Stimulated activated CD8-positive, alpha-beta memory T cell treated with anti-CD3 and anti-CD28 coated beads, Interleukin-4, amount 100 ng/mL, for 24 hours (primary cell): ENCODE measurements around the gene SMIM31.

Source experiments
- DNase-seq: peaks from one replicate; pipeline ENCODE4 v3.0.0-alpha.2; 2020; ENCODE audit warnings: low read depth

The SMIM31 gene

DNA sequence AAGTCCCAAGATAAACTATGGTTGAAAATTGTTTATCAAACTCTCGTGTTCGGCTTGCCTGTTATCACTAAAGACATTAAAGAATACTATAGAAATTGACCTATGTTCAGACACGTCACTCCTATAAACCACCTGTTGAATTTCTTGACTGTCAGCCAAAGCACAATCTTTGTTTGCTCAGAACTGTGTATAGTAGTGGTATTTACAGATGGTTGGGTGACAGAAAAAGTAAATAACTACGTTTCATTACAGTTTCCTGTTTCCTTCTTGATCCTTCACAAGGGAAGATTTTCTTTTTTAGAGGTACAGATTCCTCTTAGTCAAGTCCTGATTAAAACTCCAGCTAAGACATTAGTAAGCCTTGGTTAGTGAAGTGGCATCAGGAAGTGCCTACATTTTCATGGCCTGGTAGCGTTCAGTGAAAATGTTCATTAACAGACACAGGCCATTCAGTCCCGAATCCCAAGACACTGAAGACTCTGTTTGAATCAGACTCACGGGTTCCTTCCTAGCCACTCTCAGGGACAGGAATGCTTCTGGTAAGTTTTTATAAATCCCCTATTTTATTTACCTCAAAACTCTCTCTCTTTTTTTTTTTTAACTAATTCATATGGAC lies at the start of gene SMIM31:
SMIM31 (plus strand) TSS at position 259 of the 616 bp plus-strand sequence. CDS start 16,313 bp downstream, outside the sequence.
- no peak for DNase-seq

DNA sequence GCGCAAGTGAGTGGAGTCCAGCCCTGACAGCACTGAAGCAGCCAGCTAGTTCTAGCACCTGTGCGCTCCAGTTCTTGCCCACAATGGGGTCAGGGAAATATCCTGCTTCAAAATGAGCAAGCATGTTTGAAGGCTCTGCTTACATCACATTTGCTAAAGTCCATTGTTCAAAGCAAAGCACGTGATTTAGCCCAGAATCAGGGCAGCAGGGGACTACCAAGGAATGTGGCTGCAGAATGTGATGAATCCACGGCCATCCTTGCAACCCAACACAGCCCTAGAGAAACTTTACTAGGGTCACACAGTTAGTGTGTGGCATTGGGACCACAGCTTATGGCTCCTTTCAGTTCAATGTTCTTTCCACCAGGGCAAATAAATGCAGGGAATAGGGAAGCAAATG lies 47.3 kb upstream of the SMIM31 start:
- no peak for DNase-seq

DNA sequence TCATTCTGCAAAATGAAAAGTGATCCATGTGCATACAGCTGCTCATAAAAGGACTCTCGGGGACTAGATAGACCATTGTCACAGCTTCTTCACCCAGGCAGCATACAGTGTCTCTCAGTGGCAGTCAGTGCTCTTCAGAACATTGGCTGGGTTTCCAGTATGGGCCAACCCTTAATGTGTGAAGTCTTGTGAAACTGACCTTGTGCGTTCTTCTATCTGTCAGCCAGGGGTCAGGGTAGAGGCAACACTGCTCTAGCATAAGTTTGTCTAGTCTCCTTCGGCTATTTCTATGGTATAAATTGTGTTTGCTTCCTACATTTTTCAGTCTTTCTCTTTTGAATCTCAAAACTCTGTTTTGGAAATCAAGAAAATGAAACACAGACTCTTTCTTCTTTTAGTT lies 37.0 kb upstream of the SMIM31 start:
- no peak for DNase-seq

DNA sequence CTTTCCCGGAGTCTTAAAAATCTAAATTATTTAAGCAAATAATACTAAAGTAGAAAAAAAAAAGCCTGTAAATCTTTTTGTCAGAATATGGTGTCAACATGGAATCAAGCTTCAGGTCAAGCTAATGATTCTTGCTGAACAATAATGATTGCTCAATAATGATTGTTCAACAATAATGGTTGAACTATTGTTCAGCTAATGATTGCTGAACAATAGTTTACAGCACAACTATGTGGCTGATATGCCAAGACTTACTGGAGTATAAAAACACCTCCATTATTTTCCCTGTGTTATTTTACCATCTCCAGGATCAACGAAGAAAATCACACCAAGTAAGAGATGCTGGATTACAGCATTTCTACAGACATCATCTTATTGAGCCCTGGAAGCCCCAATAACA lies 35.1 kb upstream of the SMIM31 start:
- no peak for DNase-seq

DNA sequence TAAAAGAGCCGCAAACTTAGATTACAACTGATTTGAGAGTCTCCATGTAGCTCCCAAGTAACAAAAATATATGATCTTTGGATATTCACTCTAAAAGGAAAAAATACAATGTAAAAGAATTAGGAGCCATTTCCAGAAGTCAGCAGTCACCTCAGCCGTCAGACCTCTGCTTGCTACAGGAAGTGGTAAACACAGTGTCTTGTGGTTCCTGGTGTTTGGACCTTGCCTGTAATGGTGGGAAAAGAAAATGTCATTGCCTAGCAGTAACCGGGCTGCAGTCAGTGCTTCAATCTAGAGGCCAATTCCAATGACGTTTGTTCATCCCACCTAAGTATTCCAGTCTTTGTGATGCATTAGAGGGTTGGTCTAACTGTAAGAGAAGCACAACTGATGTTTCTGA lies 28.9 kb upstream of the SMIM31 start:
- no peak for DNase-seq

DNA sequence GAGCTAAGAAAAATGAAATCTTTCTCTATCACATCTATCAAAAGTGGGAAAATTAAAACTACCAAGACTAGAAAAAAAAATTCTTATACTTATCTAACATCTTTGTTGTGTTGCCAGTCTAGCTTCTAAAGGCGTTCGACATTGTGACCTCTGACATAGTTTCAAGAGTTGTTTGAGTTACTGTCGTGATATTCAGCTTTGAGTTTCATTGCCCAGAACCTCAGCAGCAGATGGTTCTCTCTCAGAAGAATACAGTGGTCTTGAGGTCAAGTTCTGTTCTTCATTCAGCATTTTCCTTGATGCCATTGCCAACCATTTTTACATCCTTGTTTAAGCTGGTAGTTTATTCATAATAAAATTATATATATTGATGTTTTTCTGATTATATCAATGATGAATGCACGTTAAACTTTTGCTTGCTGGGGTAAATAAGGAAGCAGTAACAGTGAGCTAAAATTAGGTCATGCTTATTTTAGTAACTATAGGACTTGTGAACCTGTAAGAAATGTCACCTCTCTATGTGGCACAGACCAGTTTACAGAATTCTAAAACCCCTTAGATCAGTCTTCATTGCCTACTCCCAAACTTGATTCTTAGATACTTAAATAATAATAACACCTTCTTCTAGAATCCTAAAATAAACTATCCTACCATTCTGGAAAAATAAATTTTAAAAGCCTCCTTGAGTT lies 23.1 kb upstream of the SMIM31 start:
- no peak for DNase-seq

DNA sequence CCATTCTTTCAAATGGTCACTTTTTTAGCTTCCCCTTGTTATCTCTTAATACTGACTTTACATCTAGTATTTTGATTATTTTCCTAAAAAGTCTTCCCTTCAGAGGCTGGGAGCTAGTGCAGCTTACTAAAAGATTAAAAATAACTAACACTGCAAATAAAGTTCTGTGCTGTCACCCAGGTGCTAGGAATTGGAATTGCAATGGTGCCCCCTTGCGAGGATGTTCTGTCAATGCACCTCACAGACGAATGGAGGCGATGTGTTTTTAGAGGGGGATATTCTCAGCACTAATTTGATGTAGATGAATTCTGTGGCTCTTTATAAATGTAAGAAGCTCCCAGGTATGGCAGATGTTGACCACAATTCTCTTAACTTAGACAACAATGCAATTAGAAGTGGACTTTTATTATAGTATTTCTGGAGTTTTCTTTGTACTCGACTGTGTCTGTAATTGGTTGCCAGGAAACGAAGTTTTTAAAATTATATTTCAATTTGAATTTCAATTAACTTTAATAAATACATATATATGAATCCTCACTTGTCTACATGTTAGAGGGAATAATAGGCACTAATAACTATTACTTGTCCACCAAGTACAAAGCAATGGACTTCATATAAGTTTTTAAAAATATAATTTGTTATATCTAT lies 22.0 kb upstream of the SMIM31 start:
- DNase-seq: peak; percentile 11

DNA sequence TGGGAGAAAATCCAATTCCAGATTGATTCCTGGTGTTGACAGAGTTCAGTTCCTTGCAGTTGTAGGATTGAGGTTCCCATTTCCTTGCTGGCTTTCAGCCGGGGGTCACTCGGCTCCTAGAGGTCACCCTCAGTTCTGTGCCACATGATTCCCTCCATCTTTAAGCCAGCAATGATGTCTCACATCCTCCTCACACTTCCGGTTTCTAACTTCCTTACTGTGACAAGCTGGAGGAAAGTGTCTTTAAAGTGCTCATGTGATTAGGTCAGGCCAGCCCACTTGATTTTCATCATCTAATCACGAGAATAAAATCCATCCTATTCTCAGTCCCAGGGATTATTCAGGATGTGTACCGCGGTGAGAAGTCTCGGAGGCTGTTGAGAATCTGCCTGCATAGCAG lies 19.4 kb upstream of the SMIM31 start:
- no peak for DNase-seq

DNA sequence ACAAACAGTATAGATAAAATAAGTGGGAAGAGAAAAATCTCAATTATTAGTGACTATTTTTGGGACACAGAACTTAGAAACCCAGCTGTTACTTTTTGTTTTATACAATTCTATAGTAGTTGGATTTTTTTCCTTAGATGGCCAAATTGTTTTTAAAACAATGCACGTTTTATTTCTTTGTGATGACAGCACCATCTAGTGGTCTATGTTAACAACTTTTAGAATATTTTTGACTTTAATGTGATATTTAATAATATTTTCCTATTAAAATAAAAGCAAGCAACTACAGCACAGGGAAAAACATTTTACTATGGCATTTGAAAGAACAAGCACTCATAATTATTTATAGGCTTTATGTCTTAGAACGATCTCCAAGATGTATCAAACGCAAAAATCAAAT lies 5.6 kb upstream of the SMIM31 start:
- DNase-seq: no peak

DNA sequence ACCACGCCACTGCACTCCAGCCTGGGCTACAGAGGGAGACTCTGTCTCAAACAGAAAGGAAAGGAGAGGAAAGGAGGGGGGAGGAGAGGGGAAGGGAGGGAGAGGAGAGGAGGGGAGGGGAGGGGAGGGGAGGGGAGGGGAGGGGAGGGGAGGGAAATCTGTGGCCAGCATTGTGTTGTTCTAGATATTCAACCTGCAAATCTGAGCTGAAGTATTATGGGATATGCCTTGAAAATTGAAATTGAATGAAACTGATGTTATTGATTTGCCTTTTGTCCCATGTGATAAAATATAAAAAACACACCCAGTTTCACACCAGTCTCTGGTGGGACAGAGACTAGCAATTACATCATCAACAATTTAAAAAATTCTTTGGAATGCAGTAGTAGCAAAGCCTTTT lies 1.5 kb downstream of the SMIM31 start:
- DNase-seq: no peak

DNA sequence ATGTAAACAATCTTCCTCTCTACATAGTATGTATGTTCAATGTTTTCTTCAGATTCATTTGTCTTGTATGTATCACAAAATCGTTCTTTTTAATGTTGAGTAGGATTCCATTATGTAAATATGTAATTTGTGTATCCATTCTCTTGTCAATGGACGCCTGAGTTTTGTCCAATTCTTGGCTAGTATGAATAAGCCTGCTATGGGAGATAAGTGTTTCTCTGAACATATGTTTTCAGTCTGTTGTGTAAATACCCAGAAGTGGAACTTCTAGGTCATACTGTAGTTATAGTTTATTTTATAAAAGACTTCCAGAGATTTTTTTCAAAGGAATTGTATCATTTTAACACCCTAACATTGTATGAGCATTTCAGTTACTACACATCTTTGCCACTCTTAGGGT lies 2.8 kb downstream of the SMIM31 start:
- DNase-seq: no peak

DNA sequence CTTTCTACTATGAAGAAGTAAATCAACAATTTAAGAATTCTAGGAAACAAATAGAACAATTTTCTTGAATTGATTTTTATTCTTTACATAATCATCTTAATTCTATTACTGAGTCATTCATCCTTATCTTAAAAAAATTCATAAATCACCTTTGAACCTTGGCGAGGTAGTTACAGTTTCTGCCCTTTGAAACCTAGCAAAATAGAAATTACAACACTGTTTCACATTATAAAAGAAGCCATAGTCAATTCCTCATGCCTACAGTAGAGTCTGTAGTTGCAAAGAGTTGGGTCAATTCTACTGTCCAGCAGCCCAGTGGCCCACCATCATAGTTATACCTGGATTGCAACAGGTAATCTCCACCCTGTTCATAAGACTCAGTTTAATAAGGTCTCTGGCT lies 7.3 kb downstream of the SMIM31 start:
- no peak for DNase-seq

DNA sequence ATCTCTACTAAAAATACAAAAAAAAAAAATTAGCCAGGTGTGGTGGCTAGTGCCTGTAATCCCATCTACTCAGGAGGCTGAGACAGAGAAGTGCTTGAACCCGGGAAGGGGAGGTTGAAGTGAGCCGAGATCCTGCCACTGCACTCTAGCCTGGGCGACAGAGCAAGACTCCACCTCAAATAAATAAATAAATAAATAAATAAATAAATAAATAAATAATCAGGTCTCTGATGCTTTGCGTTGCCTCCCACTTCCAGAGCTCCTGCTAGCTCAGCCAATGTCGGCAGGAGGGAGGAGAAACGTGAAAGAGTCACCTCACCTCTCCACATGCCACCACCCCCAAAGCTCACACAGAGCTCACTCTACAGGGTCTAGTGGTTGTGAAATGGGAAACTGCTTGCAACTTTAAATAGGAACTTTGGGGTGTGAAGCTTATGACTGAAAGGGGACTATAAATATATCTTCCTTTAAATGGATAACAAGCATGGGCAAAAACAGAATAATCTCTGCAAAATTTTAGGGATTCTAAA lies 7.9 kb downstream of the SMIM31 start:
- no peak for DNase-seq

DNA sequence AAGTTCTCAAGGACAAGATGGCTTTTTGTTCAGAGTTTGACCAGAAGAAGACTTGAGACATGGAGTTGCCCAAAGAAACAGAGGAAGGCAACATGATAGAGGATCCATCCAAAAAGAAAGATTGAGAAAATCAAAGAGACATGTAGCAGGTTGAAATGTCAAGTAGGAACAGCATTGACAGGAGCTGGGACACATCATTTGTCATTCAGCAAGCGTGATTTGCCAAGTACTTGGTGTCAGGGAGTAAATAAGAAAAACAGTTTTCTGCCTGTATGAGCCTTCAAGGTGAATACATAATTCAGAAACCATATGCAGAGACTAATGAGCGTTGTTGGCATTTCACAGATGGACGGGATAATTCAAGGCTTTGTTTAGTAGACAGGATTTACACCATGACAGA lies 11.2 kb downstream of the SMIM31 start:
- no peak for DNase-seq

DNA sequence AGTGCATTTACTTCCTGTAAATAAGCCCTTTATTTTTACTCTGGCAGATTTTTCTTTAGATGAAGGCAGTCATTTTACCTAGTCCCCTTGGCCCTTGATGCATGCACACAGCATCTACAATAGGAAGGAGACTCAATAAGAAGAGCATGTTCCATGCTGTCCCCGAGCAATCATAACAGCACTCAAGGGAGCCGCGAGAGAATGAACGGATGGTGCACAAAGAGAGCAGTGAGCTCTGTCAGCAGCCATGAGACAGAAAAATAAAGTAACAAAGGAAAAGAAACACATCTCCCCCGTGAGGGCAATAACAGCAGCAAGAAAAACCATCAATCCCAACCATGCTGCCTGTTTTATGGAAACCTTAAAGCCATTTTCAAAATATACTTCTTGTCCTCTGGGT lies 11.9 kb downstream of the SMIM31 start:
- no peak for DNase-seq

DNA sequence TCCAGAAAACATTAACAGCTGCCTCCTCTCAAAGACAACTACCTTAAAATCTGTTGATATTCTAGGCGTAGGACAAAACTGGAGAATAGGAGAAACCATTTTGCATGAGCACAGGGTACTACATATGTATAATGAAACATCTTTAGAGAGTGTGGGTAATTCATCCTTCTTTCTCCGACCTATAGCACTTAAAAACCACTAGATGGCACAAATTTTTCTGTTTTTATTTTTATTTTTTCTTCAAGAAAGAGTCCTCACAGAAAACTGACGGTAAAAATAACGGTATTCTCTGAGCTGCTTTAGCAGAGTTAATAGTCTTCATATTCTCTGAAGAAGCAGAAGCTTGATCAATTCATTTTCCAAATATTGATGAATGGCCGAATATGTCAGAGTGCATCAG lies 14.6 kb downstream of the SMIM31 start:
- no peak for DNase-seq

DNA sequence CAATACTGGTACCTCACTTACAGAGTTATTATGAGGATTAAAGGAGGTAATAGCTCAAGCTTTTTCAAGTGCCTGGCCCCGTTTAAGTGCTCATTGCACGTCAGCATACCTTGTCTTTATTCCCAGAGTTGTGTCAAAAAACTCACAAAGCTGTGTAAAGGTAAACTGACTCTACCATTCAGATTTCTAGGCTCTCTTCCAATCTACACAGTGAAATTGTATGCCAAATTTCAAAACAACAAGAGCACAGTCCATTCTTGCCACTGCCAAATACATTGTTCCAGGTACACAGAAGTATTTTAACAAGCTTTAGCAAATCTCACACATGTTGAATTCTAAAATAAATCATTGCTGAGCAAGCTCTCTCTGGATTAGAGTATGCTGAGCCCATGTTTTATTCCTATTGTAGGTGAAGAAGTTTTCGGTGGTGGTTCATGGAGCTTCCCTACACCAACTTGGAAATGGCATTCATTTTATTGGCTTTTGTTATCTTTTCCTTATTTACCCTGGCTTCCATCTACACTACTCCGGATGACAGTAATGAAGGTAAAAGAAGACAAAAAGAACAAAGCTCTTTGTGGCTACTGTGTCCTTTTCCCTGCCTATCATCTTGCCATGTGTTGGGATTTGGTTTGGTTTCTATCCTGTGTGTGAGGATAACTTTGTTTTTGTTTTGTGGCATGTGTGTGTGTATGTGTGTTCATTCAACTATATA lies 16.2 kb downstream of the SMIM31 start:
- DNase-seq: no peak

DNA sequence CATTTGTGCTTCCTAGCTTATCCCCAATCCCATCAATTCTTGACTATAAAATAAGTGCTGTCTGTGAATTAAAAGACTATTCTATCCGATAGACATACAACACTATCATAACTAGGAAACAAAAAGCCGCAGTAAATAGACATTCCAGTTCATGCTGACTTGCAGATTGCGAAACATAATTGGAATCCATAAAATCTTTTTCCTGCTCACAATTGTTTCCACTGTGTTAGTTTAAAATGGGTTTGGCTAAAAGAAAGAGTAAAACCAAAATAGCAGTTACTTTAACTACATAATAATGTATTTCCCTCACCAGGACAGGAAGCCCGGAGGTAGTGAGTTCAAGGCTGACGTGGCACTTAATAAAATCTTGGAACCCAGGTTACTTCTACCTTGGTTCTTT lies 17.2 kb downstream of the SMIM31 start:
- DNase-seq: no peak

DNA sequence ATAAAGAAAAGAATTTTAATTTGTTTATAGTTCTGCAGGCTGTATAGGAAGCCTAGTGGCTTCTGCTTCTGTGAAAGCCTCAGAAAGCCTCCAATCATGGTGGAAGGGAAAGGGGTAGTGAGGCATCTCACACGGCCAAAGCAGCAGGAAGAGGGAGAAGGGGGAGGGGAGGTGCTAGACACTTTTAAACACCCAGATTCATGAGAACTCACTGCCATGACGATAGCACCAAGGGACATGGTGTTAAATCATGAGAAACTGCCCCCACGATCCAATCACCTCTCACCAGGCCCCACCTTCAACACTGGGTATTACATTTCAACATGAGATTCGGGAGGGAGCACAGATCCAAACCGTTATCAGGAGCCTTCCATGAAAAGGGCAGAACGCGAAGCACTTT lies 18.1 kb downstream of the SMIM31 start:
- DNase-seq: no peak

DNA sequence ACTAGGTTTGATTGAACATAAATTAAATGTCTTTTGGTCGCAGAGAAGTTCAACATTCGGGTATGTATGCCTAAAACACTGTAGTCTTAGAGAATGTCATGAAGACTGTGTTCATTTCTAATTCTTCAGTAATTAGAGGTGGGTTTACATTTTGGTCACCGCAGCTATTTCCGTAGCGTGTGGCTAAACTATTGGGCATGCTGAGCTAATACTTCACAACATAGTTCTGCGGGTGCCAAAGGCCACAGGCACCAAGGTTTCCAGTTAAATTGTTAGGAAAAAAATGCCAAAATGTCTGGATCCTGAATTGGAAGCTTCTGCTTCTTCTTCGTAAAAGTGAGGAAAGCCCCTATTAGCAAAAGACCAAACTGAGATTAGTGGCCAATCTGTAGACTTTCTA lies 25.1 kb downstream of the SMIM31 start:
- no peak for DNase-seq

DNA sequence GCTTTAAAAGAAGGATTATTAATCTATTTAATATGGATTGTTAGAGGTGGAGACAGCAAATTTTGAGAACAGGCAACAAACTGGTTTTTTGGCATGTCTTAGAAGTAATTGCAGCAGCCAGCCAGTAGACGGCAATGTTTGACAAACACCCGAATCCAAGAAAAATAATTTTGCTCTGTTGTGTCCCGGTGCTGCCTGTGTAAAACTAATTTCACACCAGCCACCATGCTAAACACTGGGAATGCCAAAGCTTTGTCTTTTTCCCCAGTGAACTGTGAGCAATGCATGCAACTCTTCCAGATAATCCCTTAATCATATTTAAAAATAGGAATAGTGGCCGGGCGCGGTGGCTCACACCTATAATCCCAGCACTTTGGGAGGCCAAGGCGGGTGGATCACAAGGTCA lies 25.9 kb downstream of the SMIM31 start:
- no peak for DNase-seq

DNA sequence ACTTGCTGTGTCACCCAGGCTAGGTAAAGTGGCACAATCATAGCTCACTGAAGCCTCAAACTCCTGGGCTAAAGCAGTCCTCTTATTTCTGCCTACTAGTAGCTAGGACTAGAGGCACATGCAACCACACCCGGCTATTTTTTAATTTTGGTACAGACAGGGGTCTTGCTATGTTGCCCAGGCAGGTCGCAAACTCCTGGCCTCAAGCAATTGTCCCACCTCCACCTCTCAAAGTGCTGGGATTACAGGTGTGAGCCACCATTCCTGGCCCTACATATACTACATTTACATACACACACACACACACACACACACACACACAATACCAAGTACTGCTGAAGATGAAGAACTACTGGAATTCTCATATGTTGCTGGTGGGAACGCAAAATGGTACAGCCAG lies 26.9 kb downstream of the SMIM31 start:
- DNase-seq: no peak

DNA sequence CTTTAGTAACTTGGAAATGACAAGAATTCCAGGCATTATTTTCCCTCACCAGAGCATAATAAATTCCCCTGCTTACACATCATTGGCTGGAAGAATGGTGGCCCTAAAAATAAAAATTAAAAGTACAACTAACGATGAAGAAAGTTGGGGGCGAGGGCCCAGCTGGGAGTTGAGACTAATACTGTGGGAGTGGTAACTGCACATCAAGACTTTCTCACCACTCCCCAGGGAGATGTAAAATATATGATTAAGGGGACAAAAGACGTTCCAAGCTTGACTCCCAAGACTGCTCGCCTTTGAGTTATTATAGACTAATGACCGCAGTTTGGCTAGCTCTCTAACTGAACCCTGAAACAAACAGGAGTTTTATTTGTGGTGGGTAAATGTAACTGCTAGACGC lies 30.0 kb downstream of the SMIM31 start:
- DNase-seq: no peak
